Activated T-helper 1 cell treated with Interleukin-2 at 50 U/mL for 16 hours (primary cell): ENCODE measurements around the gene LRCH4.

ENCODE experiments used
- DNase-seq: peaks from one replicate; pipeline ENCODE4 v3.0.0-alpha.2; 2020; ENCODE audit warnings: low read depth

The LRCH4 gene

GRCh38 chr7:100604976-100605911 lies 19.3 kb upstream of the LRCH4 start:
- DNase-seq: no peak

GRCh38 chr7:100604028-100604975 lies 18.4 kb upstream of the LRCH4 start:
- DNase-seq: peak; percentile 60

- no peak for DNase-seq
These were observed 17.7 kb upstream of the LRCH4 start for GRCh38 chr7:100603726-100604027.

DNA sequence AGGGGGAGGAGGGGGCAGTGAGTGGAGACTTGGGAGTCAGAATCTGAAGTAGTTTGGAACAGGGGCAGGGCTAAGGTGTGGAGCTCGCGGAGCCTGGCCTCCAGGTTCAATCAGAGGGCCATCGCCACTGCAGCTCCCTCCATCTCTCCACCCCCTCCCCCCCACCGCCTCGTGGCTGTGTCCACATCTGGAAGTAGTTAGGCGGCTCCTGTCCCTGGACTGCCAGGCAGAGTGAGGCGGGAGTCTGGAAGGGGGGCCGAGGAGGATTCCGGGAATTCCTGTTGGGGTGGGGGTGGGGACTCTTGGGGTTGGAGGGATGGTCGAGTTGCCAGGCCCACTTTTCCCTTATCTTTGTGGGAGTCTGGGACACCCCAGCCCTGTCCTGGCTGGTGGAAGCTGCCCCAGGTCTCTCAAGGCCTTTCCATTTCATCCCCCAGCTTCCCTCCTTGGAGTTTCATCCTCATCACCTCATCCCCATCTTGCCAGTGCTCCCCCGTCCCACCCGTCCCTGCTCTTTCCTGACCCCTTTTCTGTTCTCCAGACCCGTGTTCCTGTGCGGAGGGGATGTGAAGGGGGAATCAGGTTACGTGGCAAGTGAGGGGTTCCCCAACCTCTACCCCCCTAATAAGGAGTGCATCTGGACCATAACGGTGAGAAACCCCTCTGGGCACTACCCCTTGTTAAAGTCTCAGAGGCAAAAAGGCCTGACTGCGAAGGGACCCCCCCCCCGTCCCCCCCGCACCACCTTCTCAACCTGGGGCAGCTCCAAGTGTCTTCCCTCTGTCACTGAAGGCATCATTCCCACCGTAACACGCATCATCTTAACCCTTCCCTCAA lies 17.2 kb upstream of the LRCH4 start:
- DNase-seq: no peak

DNA sequence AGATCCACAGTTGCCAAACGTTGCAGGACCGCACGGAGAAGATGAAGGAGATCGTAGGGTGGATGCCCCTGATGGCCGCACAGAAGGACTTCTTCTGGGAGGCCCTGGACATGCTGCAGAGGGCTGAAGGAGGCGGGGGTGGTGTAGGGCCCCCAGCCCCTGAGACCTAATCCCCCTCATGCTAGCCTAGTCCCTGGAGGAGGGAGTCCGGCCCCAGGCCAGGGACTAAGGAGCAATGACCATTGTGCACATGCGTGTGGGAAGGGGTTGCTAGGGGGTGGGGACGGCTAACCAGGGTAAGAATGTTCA lies 14.8 kb upstream of the LRCH4 start:
- no peak for DNase-seq

DNA sequence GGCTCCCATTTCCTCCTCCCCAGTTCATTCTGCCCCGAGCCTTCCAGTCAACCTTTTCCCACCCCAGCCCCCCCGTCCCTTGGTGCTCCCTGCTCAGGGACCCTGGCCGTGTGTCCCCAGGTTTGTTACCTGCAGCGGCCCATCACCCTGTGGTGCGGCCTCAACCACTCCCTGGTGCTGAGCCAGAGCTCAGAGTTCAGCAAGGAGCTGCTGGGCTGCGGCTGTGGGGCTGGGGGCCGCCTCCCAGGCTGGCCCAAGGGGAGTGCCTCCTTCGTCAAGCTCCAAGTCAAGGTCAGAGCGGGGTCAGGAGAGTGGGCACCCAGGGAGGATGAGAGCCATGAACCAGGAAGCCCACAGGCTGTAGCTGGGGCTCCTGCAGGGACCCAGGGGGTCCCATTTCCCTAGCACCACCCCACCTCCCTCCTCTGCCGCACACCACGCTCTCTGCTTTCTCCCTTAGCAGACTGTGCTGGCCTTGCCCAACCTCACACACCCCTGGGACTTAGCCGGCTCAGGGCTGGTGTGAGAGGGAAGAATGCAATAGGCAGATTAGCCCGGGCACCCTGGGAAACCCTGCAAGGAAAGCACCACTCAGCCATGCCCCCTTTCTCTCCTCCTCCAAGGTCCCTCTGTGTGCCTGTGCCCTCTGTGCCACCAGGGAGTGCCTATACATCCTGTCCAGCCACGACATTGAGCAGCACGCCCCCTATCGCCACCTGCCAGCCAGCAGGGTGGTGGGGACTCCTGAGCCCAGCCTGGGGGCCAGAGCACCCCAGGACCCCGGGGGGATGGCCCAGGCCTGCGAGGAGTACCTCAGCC lies 14.2 kb upstream of the LRCH4 start:
- no peak for DNase-seq

DNA sequence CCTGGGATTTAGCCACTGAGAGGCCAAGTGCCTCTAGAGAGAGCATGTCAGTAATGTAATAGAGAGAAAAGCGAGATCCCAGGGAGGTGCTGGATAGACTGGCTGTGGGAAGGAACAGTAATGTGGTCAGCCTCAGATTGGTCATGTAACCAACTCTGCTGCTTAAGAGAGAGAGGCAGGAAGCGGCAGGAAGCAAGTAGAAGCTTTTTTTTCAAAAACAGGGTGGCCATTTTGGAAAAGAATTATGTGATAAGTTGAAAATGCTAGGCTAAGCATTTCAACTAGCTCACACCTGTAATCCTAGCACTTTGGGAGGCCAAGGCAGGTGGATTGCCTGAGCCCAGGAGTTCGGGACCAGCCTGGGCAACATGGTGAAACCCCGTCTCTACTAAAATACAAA lies 12.5 kb upstream of the LRCH4 start:
- no peak for DNase-seq

DNA sequence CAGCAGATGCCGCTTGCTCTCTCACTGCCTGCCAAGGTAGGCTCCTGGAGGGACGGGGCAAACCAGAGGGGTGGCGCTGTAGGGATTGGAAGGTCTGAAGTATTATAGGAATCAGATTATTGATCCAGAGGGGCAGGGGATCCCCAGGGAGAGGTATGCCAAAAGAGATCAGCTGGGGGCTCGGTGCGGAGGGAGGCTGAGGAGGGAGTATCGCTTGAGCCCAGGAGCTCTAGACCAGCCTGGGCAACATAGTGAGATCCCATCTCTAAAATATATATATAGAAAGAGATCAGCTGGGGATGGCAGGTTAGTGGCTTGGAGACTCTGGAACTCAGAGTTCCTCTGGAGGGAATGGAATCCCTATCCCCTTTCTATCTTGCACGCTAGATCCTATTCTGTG lies 9.3 kb upstream of the LRCH4 start:
- no peak for DNase-seq

GRCh38 chr7:100591596-100591995 lies 5.7 kb upstream of the LRCH4 start:
- DNase-seq: no peak

- DNase-seq: no peak
These were observed 4.3 kb upstream of the LRCH4 start for GRCh38 chr7:100590077-100590737.

GRCh38 chr7:100589341-100589947 lies 3.5 kb upstream of the LRCH4 start:
- no peak for DNase-seq

DNA sequence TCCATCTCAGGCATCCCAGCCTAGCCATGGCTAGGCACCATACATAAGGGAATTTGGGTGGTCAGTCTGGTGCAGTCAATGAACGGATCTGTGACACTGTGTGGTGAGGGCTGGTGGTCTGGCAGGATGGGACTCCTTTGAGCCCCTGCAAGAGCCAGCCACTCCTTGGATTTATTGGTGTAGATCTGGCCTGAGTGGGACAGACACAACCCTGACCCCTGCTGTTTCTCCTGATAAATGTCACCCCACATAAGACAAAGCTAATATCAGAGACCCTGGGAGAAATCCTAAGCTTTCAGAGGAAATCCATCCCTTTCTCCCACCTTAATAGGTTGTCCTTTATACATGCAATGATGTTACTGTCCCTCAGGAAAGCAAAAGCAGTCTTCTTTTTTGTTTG lies 2.5 kb upstream of the LRCH4 start:
- DNase-seq: no peak

- peak; percentile 99 for DNase-seq
These were observed 517 bp upstream of the LRCH4 start, which contains the start of gene FBXO24 for GRCh38 chr7:100586266-100587025. Gene FBXO24, plus strand, starts transcription at chr7:100586328. Its CDS starts 298 bp downstream, at chr7:100586626.

- no peak for DNase-seq
These were observed 1.0 kb downstream of the LRCH4 start for GRCh38 chr7:100584683-100585510.

DNA sequence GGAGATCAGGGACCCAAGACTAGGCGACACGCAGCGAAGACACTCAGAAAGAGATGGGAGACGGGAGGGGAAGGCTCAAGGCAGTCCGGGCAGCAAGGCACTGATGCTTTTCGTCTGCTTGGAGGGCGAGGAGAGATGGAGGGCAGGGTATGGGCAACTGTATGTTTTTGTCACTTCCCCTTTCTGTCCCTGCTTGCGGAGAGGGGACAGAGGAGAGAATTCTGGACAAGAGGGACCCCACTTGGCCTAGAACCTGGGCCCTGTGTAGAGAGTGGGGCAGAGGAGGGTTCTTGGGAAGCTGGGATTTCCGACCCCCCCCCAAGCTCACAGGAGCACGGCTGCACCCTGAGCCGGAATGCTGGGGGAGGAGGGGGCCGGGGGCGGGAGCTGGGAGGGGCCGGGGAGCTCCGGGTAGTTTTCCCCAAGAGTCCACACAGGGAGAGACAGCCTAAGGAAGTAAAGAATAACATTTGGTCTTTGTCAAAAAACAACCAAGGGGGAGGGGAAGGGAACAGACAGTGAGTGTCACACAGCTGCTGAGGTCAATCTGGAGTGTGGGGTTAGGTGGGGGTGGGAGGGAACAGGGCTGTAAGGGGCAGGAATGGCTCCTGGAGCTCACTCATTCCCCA lies 1.8 kb downstream of the LRCH4 start:
- no peak for DNase-seq

GRCh38 chr7:100583132-100584053 lies 2.5 kb downstream of the LRCH4 start:
- DNase-seq: peak; percentile 56

- DNase-seq: no peak
These were observed 3.3 kb downstream of the LRCH4 start for GRCh38 chr7:100582650-100583049.
